Right cardiac atrium (tissue), 5 donors: ENCODE measurements around the gene APRT. TPM values are rescaled to one million over a fixed set of nuclear protein-coding genes. Genes with fewer than 3 reads are reported as not detected.
"Not testable (repeated sequence)": the region's sequence is repeated elsewhere in the genome, so short reads cannot be mapped to it uniquely, and the experiment has no call there.

Experiments
- ATAC-seq, 2 donors: fragments of 200-7000 bp; cut with Tn5 transposase; one replicate each; pipeline versions ENCODE4 v1.8.0 to v1.9.1; 2020; ENCODE audit warnings: moderate library complexity in 2 of 2, mild to moderate bottlenecking in 1 of 2
- DNase-seq, 3 donors: peaks; one replicate each; pipeline ENCODE4 v3.0.0-alpha.2; 2020
- H3K27ac ChIP-seq: one replicate; pipeline ENCODE4 v1.5.1; 2013; ENCODE audit warnings: mild to moderate bottlenecking, low read length, control low read depth, moderate library complexity
- H3K27me3 ChIP-seq: one replicate; pipeline ENCODE4 v1.6.1; 2013; ENCODE audit not compliant: control insufficient read depth, insufficient read depth
- H3K4me1 ChIP-seq: one replicate; pipeline ENCODE4 v1.6.1; 2013; ENCODE audit warnings: low read length; ENCODE audit not compliant: control insufficient read depth, insufficient read depth
- H3K4me3 ChIP-seq: one replicate; pipeline ENCODE4 v1.5.1; 2013; ENCODE audit warnings: low read length, control low read depth
- H3K9me3 ChIP-seq: one replicate; pipeline ENCODE4 v1.6.1; 2013; ENCODE audit warnings: low read length; ENCODE audit not compliant: control insufficient read depth
- WGBS: extraction: QIAGEN DNeasy Blood & Tissue Kit; methylation state at CpG from one replicate; pipeline ENCODE4 v1.1.7; 2013; 5-methylcytosine and 5-hydroxymethylcytosine counted together
- intact Hi-C, 4 donors: fragments of 100-400 bp; cut with DNase I; formaldehyde crosslinking; loops; one replicate each; pipeline versions ENCODE4 v1.11.0 to v1.14.0; 2022 to 2023
- polyA plus RNA-seq: library from polyadenylated mRNA; stranded (reverse); fragments of 200-250 nt; gene quantifications from one replicate; pipeline ENCODE4 v1.2.3, GENCODE V29; 2013
- total RNA-seq, 4 donors: library from RNA; stranded (reverse); fragmentation: NEBNext Ultra II Directional; extraction: Animal tissue kit (Norgen Biotek cat#: 25700); gene quantifications; one replicate each; pipeline ENCODE4 v1.2.1, GENCODE V29; 2021
- donor health status: healthy with polysubstance abuse.
- donor health status: DM: no; HTN: yes; CAD: no.
- donor health status: DM: no; HTN: no; CAD: no.
- donor health status: DM: no; HTN: yes; CAD: no; lungs with severe emphysema.
- donor health status: DM: yes; HTN: yes; CAD: no.

APRT gene
- total and polyA plus RNA-seq, 5 donors = 40.8 to 82.0 (median 51.6) TPM

- 72% methylated on average over 4 of the region's 4 CpGs for WGBS
- intact Hi-C loops = no loop called here
- ATAC-seq = no peak
These were observed 15.4 kb downstream of the APRT start for GRCh38 chr16:88796278-88796677.

DNA sequence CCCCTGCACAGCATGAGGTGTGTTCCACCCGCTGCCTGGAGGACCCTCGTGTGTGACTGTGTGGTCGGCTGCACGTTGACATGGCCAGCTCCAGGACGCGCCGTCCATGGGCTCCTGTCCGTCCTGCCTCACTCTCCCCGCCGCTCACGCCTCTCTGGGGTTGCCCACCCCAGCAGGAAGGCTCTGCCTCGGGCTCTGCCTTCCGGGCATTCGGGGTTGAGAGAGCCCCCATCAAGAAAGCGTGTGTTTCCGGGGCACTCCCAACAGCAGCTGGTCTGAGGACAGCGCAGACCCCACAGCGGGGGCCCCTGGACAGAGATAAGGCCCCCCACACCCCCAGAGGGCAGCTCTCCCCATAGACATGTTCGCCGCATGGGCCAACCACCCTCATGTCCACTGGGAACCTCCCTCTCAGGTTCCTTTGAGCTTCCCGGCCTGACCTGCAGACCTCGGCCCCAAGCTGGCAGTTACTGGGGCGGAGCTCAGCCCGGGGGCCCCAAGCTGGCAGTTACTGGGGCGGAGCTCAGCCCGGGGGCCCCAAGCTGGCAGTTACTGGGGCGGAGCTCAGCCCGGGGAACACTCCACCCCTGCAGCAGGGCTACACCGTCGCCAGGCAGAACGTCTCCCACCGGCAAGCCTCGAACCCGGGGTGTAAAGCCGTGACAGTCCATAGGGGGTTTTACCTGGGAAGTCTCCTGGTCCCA, 18.3 kb downstream of the APRT start:
- no peaks in the 10 kb centered on the region for H3K4me1 ChIP-seq
- ATAC-seq = peak in 1 of 2 donors; percentile 8
- H3K4me3 ChIP-seq = no peak overlapping the region
- intact Hi-C loops = no loop called here
- no peak for DNase-seq
- no peak overlapping the region for H3K27ac ChIP-seq
- no peaks in the 10 kb centered on the region for H3K27me3 ChIP-seq
- WGBS = 48% methylated on average over 35 of the region's 35 CpGs
- H3K9me3 ChIP-seq = no peaks in the 10 kb centered on the region

More at GRCh38 chr16:88796278-88796677, 15.4 kb downstream of the APRT start:
- Histone ChIP-seq H3K9me3 (no peaks in the 10 kb centered on the region), H3K27ac (no peak overlapping the region), H3K4me3 (no peak overlapping the region), H3K27me3 (no peaks in the 10 kb centered on the region), H3K4me1 (no peaks in the 10 kb centered on the region)
- no peak for DNase-seq

DNA sequence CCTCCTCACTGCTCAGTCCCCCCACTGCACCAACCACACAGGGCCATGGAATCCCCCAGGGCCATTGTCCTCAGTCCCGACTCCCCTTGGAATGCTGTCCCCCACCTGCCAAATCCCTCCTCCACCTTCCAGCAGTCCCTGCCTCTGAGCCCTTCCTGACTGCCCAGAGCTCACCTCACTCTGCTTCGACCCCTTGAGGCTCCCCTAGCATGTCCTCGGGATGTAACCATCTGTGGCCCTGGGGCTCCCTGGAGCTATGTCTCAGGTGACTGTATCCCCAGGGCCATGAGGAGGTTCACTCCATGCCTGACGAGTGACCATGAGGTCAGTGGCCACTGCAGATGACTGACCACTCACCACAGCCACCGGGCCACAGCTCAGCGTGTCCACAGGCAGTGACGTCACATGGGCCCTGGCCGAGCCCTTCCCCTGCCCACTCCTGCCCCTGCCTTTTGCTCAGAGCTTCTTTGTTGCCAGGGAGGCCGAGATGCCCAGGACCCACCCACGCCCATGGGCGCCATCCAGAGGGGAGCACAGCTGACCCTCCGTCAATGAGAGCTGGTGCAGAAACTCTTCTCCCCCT, 19.0 kb downstream of the APRT start:
- H3K4me1 ChIP-seq = no peaks in the 10 kb centered on the region
- ATAC-seq = peak; percentile 10 to 16

GRCh38 chr16:88792078-88792550, 19.6 kb downstream of the APRT start:
- Histone ChIP-seq H3K4me3 (no peak overlapping the region), H3K4me1 (no peaks in the 10 kb centered on the region), H3K27ac (no peak overlapping the region), H3K9me3 (no peaks in the 10 kb centered on the region), H3K27me3 (no peaks in the 10 kb centered on the region)
- DNase-seq (no peak), ATAC-seq (no peak)
- WGBS = 71% methylated on average over 13 of the region's 13 CpGs
- intact Hi-C loops = no loop called here

More for the DNA sequence above, 19.0 kb downstream of the APRT start:
- Histone ChIP-seq H3K9me3 (no peaks in the 10 kb centered on the region), H3K27me3 (no peaks in the 10 kb centered on the region), H3K4me3 (no peak overlapping the region), H3K27ac (no peak overlapping the region)
- DNase-seq = no peak
- WGBS = 68% methylated on average over 12 of the region's 12 CpGs
- intact Hi-C loops = no loop called here

DNA sequence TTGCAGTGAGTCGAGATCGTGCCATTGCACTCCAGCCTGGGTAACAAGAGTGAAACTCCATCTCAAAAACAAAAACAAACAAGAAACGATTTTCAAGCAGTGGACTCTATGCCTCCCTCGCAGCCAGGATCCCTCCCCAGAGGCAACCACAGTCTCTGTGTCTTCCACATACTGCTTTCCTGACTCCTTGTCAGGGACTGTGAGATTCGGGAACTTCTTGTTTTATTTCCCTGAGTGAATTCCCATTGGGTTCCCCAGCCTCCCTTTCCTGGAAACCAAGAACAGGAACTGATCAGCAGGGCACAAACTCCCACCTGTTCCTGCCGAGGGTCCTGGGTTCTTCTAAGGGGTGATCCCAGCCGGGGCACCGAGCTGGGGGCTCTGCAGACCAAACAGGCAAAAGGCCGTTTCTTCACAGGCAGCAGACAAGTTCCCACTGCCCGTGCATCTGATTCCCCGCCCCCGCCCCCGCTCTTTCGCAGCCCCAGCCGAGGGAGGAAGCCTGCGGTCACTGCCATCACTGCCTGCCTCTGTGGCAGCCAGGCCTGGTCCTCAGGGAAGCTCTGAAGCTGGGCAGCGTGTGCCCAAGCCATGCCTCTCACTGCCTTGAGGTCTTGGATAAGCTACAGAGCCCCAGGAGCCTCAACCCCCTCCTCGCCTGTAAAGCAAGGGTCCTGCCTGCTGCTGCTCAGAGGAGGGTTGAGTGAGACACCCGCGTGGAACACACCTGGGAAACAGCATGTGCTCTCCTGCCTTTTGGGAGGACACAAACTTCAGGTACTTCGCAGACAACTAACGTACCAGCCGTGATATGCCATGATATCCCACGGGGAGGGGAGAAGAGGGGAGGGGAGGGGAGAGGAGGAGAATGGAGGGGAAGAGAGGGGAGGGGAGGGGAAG, 21.2 kb downstream of the APRT start:
- peak in 2 of 3 donors; percentile 80 to 82 for DNase-seq
- Histone ChIP-seq H3K9me3 (no peaks in the 10 kb centered on the region), H3K4me3 (no peak overlapping the region), H3K27ac (no peak overlapping the region), H3K27me3 (no peaks in the 10 kb centered on the region), H3K4me1 (no peaks in the 10 kb centered on the region)
- 16% methylated on average over 24 of the region's 24 CpGs for WGBS
- intact Hi-C loops = no loop called here
- ATAC-seq = peak; percentile 32 to 39

GRCh38 chr16:88789594-88789993, 22.1 kb downstream of the APRT start:
- WGBS = 84% methylated on average over 7 of the region's 7 CpGs
- no peaks in the 10 kb centered on the region for H3K4me1 ChIP-seq
- H3K27me3 ChIP-seq = no peaks in the 10 kb centered on the region
- ATAC-seq (no peak), DNase-seq (no peak)
- intact Hi-C loops = loop anchor here in 1 of 4 donors (5.0 kb wide), 1 partner anchor 47 kb away; no protein-coding TSS in a partner anchor
- H3K9me3 ChIP-seq = no peaks in the 10 kb centered on the region
- H3K27ac ChIP-seq = no peak overlapping the region
- no peak overlapping the region for H3K4me3 ChIP-seq

DNA sequence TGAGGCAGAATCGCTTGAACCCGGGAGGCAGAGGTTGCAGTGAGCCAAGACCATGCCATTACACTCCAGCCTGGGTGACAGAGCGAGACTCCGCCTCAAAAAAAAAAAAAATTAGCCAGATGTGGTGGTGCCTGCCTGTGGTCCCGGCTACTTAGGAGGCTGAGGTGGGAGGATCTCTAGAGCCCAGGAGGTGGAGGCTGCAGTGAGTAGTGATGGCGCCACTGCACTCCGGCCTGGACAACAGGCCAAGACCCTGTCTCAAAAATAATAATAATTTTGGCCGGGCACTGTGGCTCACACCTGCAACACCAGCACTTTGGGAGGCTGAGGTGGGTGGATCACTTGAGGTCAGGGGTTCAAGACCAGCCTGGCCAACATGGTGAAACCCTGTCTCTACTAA, 23.0 kb downstream of the APRT start:
- not testable (repeated sequence) for DNase-seq, H3K27ac ChIP-seq, ATAC-seq, H3K9me3 ChIP-seq, H3K4me1 ChIP-seq, H3K27me3 ChIP-seq, H3K4me3 ChIP-seq
- 95% methylated on average over 8 of the region's 8 CpGs for WGBS
- intact Hi-C loops = loop anchor here in 1 of 4 donors (5.0 kb wide), 1 partner anchor 46 kb away; no protein-coding TSS in a partner anchor

DNA sequence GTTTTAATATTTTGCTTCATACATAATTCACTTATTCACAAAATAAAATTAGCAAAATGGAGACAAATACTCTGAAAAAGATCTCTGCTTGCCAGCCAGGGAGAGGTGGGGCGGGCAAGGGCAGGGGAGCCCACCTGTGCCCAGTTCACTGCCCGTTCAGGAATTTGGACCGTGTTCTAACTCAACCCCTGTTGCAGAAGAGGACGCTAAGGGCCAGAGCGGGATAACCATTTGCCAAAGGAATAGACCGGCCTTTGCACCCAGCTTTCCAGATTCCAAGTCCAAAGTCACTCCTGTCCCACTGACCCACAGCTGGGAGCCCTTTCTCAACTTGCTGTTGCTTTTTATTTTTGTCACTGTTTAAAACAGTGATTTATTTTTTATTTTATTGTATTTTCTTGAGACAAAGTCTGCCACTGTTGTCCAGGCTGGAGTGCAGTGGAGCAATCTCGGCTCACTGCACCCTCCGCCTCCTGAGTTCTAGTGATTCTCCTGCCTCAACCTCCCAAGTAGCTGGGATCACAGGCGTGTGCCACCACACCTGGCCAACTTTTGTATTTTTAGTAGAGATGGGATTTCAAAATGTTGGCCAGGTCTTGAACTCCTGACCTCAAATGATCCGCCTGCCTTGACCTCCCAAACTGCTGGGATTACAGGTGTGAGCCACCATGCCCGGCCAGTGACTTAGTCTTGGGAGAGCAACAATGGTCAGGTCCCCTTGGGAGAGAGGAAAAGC, 24.0 kb downstream of the APRT start:
- WGBS = 91% methylated on average over 11 of the region's 11 CpGs
- Histone ChIP-seq H3K4me1 (no peaks in the 10 kb centered on the region), H3K27me3 (no peaks in the 10 kb centered on the region), H3K27ac (no peak overlapping the region), H3K9me3 (no peaks in the 10 kb centered on the region), H3K4me3 (no peak overlapping the region)
- intact Hi-C loops = loop anchor here in 1 of 4 donors (5.0 kb wide), 1 partner anchor 45 kb away; no protein-coding TSS in a partner anchor
- ATAC-seq (no peak), DNase-seq (no peak)

GRCh38 chr16:88785106-88785924, 26.4 kb downstream of the APRT start, which contains the start of gene PIEZO1:
PIEZO1 (minus strand) TSS chr16:88785220; CDS start chr16:88784964, 256 bp downstream.
- no peaks in the 10 kb centered on the region for H3K4me1 ChIP-seq
- intact Hi-C loops = loop anchor here in 2 of 4 donors (2.0 to 5.0 kb wide), 2 partner anchors 41 to 43 kb away; no protein-coding TSS in a partner anchor
- H3K4me3 ChIP-seq = peak within 1 kb of the TSS; percentile 70
- H3K27ac ChIP-seq = peak within 1 kb of the TSS; percentile 58
- 4% methylated on average over 110 of the region's 110 CpGs for WGBS
- no peaks in the 10 kb centered on the region for H3K9me3 ChIP-seq
- DNase-seq (peak; percentile 76 to 93 (median 92)), ATAC-seq (peak; percentile 57 to 59)
- no peaks in the 10 kb centered on the region for H3K27me3 ChIP-seq

- under 1% methylated on average over 31 of the region's 32 CpGs for WGBS
- Histone ChIP-seq H3K27ac (peak overlapping the region; percentile 58), H3K4me1 (peaks cover 3% of the 10 kb centered on the region), H3K4me3 (peak overlapping the region; percentile 70), H3K9me3 (no peaks in the 10 kb centered on the region), H3K27me3 (no peaks in the 10 kb centered on the region)
- DNase-seq = no peak
- intact Hi-C loops = loop anchor here (2.0 to 5.0 kb wide), 3 partner anchors 37 to 42 kb away; no protein-coding TSS in a partner anchor
- peak; percentile 9 to 31 for ATAC-seq
These were observed 26.9 kb downstream of the APRT start for GRCh38 chr16:88784856-88785105.
